Right lobe of liver (tissue), 4 donors: ENCODE measurements around the gene NEIL3.

Source experiments
- POLR2A ChIP-seq: fragments of 450-650 bp; IDR thresholded peaks from one replicate; pipeline ENCODE4 v1.6.1; 2017; ENCODE audit warnings: antibody characterized with exemption, mild to moderate bottlenecking
- TF ChIP-seq, protein P1 (sequence below), 4 donors: fragments of 200-600 bp in 3 of 4; fragments of 450-650 bp in 1 of 4; IDR thresholded peaks; one replicate each; pipeline versions ENCODE4 v1.5.1 to v1.8.0; 2016 to 2022; ENCODE audit warnings: antibody characterized with exemption in 4 of 4, mild to moderate bottlenecking in 2 of 4
- donor health status: DM: no; HTN: no; CAD: no.
- donor health status: DM: no; HTN: no; CAD: no.
- donor health status: DM: no; HTN: yes; CAD: no.

GRCh38 chr4:177374966-177375365 lies 65.3 kb downstream of the NEIL3 start:
- TF ChIP-seq, protein P1, sequence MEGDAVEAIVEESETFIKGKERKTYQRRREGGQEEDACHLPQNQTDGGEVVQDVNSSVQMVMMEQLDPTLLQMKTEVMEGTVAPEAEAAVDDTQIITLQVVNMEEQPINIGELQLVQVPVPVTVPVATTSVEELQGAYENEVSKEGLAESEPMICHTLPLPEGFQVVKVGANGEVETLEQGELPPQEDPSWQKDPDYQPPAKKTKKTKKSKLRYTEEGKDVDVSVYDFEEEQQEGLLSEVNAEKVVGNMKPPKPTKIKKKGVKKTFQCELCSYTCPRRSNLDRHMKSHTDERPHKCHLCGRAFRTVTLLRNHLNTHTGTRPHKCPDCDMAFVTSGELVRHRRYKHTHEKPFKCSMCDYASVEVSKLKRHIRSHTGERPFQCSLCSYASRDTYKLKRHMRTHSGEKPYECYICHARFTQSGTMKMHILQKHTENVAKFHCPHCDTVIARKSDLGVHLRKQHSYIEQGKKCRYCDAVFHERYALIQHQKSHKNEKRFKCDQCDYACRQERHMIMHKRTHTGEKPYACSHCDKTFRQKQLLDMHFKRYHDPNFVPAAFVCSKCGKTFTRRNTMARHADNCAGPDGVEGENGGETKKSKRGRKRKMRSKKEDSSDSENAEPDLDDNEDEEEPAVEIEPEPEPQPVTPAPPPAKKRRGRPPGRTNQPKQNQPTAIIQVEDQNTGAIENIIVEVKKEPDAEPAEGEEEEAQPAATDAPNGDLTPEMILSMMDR (IDR thresholded peaks at IDR 0.05): no peak
- TF ChIP-seq POLR2A: no peak
